Common myeloid progenitor, CD34-positive (primary cell): ENCODE results near the gene CARMIL1.
A peak's percentile ranks its signal among the peaks of the same experiment; 100 is the strongest.
"Not testable (repeated sequence)": the region's sequence is repeated elsewhere in the genome, so short reads cannot be mapped to it uniquely, and the experiment has no call there.

Experiments
- CTCF ChIA-PET: fragments of 350-600 bp; sonication (Branson Sonifier 250); formaldehyde crosslinking; loops from one replicate; lab custom pipeline; 2021; ENCODE audit warnings: antibody characterized with exemption; lab: Charles Lee
- POLR2A ChIA-PET: fragments of 350-600 bp; sonication (Branson Sonifier 250); formaldehyde crosslinking; loops from one replicate; lab custom pipeline; 2021; ENCODE audit warnings: antibody characterized with exemption; lab: Charles Lee
- DNase-seq, 3 donors: peaks; one replicate each; pipeline versions ENCODE4 v3.0.0 to v3.0.0-alpha.2; 2013
- H3K27ac ChIP-seq, 2 experiments: 1 replicate in 1 of 2; 2 replicates in 1 of 2; pipeline ENCODE4 v1.7.0; 2013; ENCODE audit warnings: inconsistent platforms in 2 of 2, low read length in 2 of 2, mild to moderate bottlenecking in 2 of 2, low read depth in 1 of 2, moderate library complexity in 1 of 2; ENCODE audit not compliant: severe bottlenecking in 2 of 2, insufficient read depth in 1 of 2, poor library complexity in 1 of 2
- H3K27me3 ChIP-seq, 5 experiments: replicated peaks in 2 of 5; 1 replicate in 3 of 5; 2 replicates in 2 of 5; pipeline versions ENCODE4 v1.6.1 to v1.7.0; 2013; ENCODE audit warnings: low read length in 4 of 5, mild to moderate bottlenecking in 2 of 5, moderate library complexity in 2 of 5, inconsistent platforms in 1 of 5; ENCODE audit not compliant: insufficient read depth in 5 of 5, control insufficient read depth in 4 of 5
- H3K36me3 ChIP-seq, 4 experiments: 1 replicate in 2 of 4; 2 replicates in 2 of 4; pipeline versions ENCODE4 v1.6.1 to v1.7.0; 2013; ENCODE audit warnings: low read length in 3 of 4, control low read depth in 1 of 4, mild to moderate bottlenecking in 1 of 4; ENCODE audit not compliant: control insufficient read depth in 4 of 4, insufficient read depth in 4 of 4
- H3K4me1 ChIP-seq, 4 experiments: 1 replicate in 3 of 4; 2 replicates in 1 of 4; pipeline versions ENCODE4 v1.6.1 to v1.7.1; 2013; ENCODE audit warnings: low read length in 3 of 4, mild to moderate bottlenecking in 3 of 4, control low read depth in 1 of 4, inconsistent platforms in 1 of 4, moderate library complexity in 1 of 4; ENCODE audit not compliant: control insufficient read depth in 4 of 4, insufficient read depth in 4 of 4; ENCODE audit errors: control extremely low read depth in 1 of 4
- H3K4me3 ChIP-seq, 7 experiments: 1 replicate in 4 of 7; 2 replicates in 3 of 7; pipeline versions ENCODE4 v1.5.1 to v1.7.0; 2013; ENCODE audit warnings: mild to moderate bottlenecking in 7 of 7, low read length in 6 of 7, moderate library complexity in 6 of 7, inconsistent platforms in 2 of 7, low read depth in 2 of 7, control low read depth in 1 of 7; ENCODE audit not compliant: insufficient read depth in 4 of 7, control insufficient read depth in 1 of 7; ENCODE audit errors: extremely low read depth in 1 of 7
- H3K9me3 ChIP-seq, 5 experiments: 1 replicate in 4 of 5; 2 replicates in 1 of 5; pipeline versions ENCODE4 v1.6.1 to v1.7.1; 2013; ENCODE audit warnings: low read length in 4 of 5, mild to moderate bottlenecking in 2 of 5, inconsistent platforms in 1 of 5, low read depth in 1 of 5, moderate library complexity in 1 of 5; ENCODE audit not compliant: control insufficient read depth in 4 of 5, insufficient read depth in 2 of 5; ENCODE audit errors: control extremely low read depth in 1 of 5
- WGBS: methylation state at CpG from one replicate; pipeline ENCODE4 v1.1.5; 2013; ENCODE audit not compliant: insufficient coverage; 5-methylcytosine and 5-hydroxymethylcytosine counted together

The CARMIL1 gene

DNA sequence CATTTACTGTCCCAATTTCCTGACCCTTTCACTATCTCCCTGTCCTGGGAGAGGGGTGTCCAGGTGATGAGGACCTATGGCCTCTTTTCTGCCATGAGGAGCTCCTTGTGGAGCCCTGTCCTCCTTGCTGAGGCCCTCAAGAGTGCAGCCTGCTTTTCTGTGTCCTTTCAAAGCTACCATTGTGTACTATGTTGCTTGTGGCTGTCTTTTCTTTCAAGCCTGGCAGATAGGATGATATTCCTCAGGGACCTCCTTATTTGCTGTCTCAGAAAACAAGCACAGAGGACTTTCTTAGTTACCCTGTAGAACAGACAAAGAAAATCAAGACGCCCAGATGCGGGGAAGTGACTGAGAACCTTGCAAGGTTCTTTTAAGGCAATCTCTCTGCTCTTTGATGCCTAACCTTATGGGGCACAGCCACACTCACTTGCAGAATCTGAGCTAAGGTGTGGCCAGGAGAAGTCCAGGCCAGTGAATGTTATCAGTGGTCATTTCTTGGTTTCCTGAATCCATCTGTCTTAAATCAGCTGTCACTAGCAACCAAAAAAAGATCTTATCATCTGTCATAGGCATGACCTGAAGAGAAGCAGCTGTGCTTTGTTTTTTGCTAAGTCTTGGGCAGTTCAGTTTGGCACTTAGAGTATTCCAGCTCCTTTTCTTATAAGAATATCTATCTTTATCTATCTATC is 17.2 kb downstream of the CARMIL1 start:
- POLR2A ChIA-PET: no interaction called here

DNA sequence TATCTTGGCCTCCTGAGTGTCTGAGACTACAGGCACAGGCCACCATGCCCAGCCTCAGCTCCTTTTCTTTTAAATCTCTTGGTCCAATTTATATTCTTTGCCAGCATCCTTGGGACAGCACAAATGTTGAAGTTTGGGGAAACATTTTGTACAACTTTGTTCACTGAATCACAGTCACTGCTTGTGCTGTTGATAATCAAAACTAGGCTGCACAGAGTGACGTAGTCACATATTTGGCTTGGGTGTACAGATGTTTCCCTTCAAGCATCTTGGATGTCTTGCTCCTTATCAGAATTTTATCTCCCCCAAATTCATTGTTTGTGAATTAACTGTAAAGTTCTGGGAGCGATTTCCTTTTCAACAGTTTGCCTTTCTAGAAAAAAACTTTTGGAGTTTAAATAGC is 17.9 kb downstream of the CARMIL1 start:
- no peaks in the 10 kb centered on the region for H3K36me3 ChIP-seq
- POLR2A ChIA-PET: no interaction called here
- H3K9me3 ChIP-seq: no peaks in the 10 kb centered on the region
- WGBS: 17% methylated on average over 1 of the region's 2 CpGs
- no peak overlapping the region for H3K4me3 ChIP-seq
- DNase-seq: peak in 2 of 3 donors; percentile 53 to 71
- H3K4me1 ChIP-seq: peaks cover 8 to 32% (median 20%) of the 10 kb centered on the region in 4 experiments
- H3K27ac ChIP-seq: no peak overlapping the region
- CTCF ChIA-PET: interaction anchor here (1.0 to 1.3 kb wide), 2 partner anchors 19 to 56 kb away, joined by 3 to 4 read pairs; no protein-coding TSS in a partner anchor
- H3K27me3 ChIP-seq: no peaks in the 10 kb centered on the region

More for the DNA sequence above, 17.2 kb downstream of the CARMIL1 start:
- Histone ChIP-seq H3K27ac (no peak overlapping the region), H3K9me3 (no peaks in the 10 kb centered on the region), H3K4me1 (peaks cover 8 to 25% (median 14%) of the 10 kb centered on the region in 4 experiments), H3K36me3 (no peaks in the 10 kb centered on the region), H3K4me3 (no peak overlapping the region), H3K27me3 (no peaks in the 10 kb centered on the region)
- CTCF ChIA-PET: interaction anchor here (0.8 to 1.3 kb wide), 5 partner anchors 8 to 154 kb away, joined by 3 to 4 read pairs (median 3); no protein-coding TSS in a partner anchor
- 100% methylated on average over 2 of the region's 2 CpGs for WGBS
- DNase-seq: peak in 1 of 3 donors; percentile 11

DNA sequence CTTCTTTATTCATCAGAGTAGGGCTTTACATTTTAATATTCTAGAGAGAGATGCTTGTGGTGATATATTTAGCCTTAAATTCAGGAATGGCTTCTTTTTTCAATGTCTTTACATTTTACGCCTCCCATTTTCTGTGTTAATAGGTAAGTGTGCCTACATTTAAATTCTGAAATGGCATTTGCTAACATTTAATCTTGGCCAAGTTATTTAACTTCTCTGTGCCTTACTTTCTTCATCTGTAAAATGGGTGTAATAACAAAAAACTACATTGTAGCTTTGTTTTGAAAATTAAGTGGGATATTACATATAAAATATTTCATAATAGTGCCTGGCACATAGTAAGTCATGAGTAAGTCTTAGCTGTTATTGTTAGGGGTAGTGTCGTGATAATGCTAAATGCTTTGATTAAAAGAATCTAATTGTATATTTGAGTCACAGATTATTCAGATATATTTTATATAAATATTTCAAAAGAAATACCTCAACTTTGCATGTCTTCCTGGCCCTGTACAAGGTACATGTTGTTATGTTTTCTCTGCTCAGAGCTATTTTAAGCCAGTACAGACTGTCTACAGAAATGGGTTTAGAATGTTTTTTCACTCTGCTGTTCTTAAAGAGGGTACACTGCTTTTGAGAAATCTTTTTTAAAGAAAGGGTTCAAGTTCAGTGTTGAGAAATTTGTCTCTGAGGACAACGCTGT is 18.8 kb downstream of the CARMIL1 start:
- no peaks in the 10 kb centered on the region for H3K9me3 ChIP-seq
- POLR2A ChIA-PET: no interaction called here
- H3K4me1 ChIP-seq: peaks cover 16 to 41% (median 27%) of the 10 kb centered on the region in 4 experiments
- no peaks in the 10 kb centered on the region for H3K27me3 ChIP-seq
- CTCF ChIA-PET: no interaction called here
- H3K27ac ChIP-seq: no peak overlapping the region
- DNase-seq: no peak
- H3K4me3 ChIP-seq: no peak overlapping the region
- no peaks in the 10 kb centered on the region for H3K36me3 ChIP-seq
- no CpG with 5 or more reads among the region's 3 CpGs for WGBS

DNA sequence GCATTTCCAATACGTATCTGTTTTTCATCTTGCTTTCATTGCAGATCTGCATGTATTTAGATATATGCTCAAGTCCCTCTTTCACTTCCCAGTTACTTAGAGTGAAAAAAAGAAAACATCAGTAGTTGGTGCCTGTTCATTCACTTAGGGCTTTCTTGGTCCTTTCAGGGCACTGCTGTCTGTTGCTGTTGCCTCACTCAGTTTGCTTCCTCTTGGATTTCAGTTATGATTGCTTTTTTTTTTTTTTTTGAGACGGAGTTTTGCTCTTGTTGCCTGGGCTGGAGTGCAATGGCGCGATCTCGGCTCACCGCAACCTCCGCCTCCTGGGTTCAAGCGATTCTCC is 19.3 kb downstream of the CARMIL1 start:
- H3K36me3 ChIP-seq, H3K9me3 ChIP-seq, POLR2A ChIA-PET, H3K4me3 ChIP-seq, H3K27me3 ChIP-seq, H3K27ac ChIP-seq, CTCF ChIA-PET: not testable (repeated sequence)
- H3K4me1 ChIP-seq: peaks cover 16 to 46% (median 29%) of the 10 kb centered on the region in 4 experiments
- peak in 1 of 3 donors; percentile 9 for DNase-seq
- 100% methylated on average over 1 of the region's 8 CpGs for WGBS

DNA sequence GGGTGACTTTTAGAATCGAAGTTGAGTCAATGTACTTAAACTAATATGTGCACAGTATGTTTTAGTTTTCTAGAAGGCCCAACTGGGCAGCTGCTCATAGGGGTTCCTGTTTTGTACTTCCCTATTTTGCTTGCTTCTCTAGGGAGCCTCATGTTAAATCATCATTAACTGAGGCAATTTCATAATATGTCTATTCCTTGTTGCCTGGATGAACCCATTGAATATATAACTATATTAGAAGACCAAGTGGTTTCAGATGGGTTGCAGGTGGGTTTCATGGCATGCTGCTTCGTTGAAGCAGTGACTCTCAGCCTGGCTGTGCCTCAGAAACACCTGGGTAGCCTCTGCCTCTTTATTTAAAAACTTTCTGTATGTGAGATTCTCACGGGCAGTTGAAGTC is 22.2 kb downstream of the CARMIL1 start:
- Histone ChIP-seq H3K27ac (peak overlapping the region in 1 of 2 experiments; percentile 47), H3K36me3 (no peaks in the 10 kb centered on the region), H3K9me3 (no peaks in the 10 kb centered on the region), H3K4me1 (peaks cover 16 to 41% (median 26%) of the 10 kb centered on the region in 4 experiments), H3K27me3 (no peaks in the 10 kb centered on the region), H3K4me3 (peak overlapping the region in 1 of 7 experiments; percentile 10)
- peak in 2 of 3 donors; percentile 85 to 89 for DNase-seq
- ChIA-PET CTCF (interaction anchor here (1.2 to 1.9 kb wide), 3 partner anchors 9 to 21 kb away, joined by 3 to 8 read pairs (median 6); no protein-coding TSS in a partner anchor), POLR2A (interaction anchor here (0.5 kb wide), 1 partner anchor 116 kb away, joined by 3 read pairs; no protein-coding TSS in a partner anchor)
- 36% methylated on average over 2 of the region's 3 CpGs for WGBS

DNA sequence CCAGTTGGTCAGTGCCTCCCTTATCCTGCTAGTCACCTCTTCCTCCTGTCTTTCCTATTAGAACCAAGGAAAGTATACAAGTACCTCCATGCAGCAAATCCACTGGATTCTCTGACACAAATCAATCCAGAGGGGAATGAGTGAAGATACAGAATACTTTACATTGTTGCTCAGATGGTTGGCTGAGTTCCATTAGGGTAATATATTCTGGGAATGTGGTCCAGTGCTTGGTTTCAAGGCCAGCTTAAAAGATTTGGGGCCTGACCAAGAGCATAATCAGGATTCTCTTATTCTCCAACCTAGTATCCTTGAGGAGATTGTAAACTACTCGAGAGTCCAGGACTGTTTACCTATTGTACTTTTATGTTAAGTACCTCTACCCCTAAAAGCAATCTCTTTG is 23.0 kb downstream of the CARMIL1 start:
- H3K4me1 ChIP-seq: peaks cover 12 to 34% (median 23%) of the 10 kb centered on the region in 4 experiments
- ChIA-PET POLR2A (no interaction called here), CTCF (interaction anchor here (0.9 to 1.9 kb wide), 4 partner anchors 9 to 30 kb away, joined by 3 to 8 read pairs (median 3); no protein-coding TSS in a partner anchor)
- WGBS: 100% methylated on average over 1 of the region's 1 CpG
- no peaks in the 10 kb centered on the region for H3K9me3 ChIP-seq
- H3K27me3 ChIP-seq: no peaks in the 10 kb centered on the region
- DNase-seq: no peak
- H3K36me3 ChIP-seq: no peaks in the 10 kb centered on the region
- H3K27ac ChIP-seq: no peak overlapping the region
- no peak overlapping the region for H3K4me3 ChIP-seq
